HepG2 (cell line): Measurements from ENCODE around the gene SBK3. TPM values are rescaled to one million over a fixed set of nuclear protein-coding genes. Genes with fewer than 3 reads are reported as not detected.

Experiments used
- ATAC-seq: fragments of 200-7000 bp; cut with Tn5 transposase; 3 replicates; pipeline ENCODE4 v1.9.1; 2020; ENCODE audit warnings: mild to moderate bottlenecking, moderate library complexity
- BruUV-seq: library from RNA; stranded (reverse); fragments of 400-500 nt; replicated peaks from 2 replicates; lab custom pipeline; 2021; lab: Mats Ljungman, UMichigan
- CTCF ChIA-PET: fragments of 300-600 bp; formaldehyde crosslinking; extraction: SDS; loops from one replicate; lab custom pipeline; 2021; ENCODE audit warnings: low total read pairs, inconsistent platforms, low intra/inter-chr PET ratio; lab: Yijun Ruan, JAX
- POLR2A ChIA-PET: fragments of 350-600 bp; sonication (Branson Sonifier 250); formaldehyde crosslinking; loops from one replicate; lab custom pipeline; 2020; ENCODE audit warnings: antibody characterized with exemption, inconsistent platforms; lab: Yijun Ruan, JAX
- DNase-seq: peaks from one replicate; pipeline ENCODE4 v3.0.0-alpha.2; 2015; ENCODE audit warnings: low spot score
- FAIRE-seq: peaks from 3 replicates; lab custom pipeline; 2011; peaks lifted over from hg19 to GRCh38; lab: Jason Lieb, UNC
- H2AFZ ChIP-seq: one replicate; pipeline ENCODE4 v1.6.1; 2011; ENCODE audit warnings: low read length, inconsistent platforms
- H3K27ac ChIP-seq: fragments of 300-600 bp; 3 replicates; pipeline ENCODE4 v1.8.0; 2011; ENCODE audit warnings: mixed run types, mild to moderate bottlenecking, mixed read lengths, low read length, inconsistent platforms; ENCODE audit not compliant: insufficient read depth; ENCODE audit errors: extremely low read length
- H3K27me3 ChIP-seq, 2 experiments: fragments of 200-600 bp in 1 of 2; 2 replicates in 1 of 2; 3 replicates in 1 of 2; pipeline versions ENCODE4 v1.6.0 to v1.8.0; 2011; ENCODE audit warnings: low read length in 2 of 2, mild to moderate bottlenecking in 2 of 2, moderate library complexity in 2 of 2, inconsistent platforms in 1 of 2; ENCODE audit not compliant: insufficient read depth in 2 of 2, control insufficient read depth in 1 of 2
- H3K36me3 ChIP-seq, 2 experiments: fragments of 200-600 bp in 1 of 2; replicated peaks in 1 of 2; 2 replicates in 1 of 2; 3 replicates in 1 of 2; pipeline versions ENCODE4 v1.5.1 to v1.8.0; 2011; ENCODE audit warnings: low read length in 2 of 2, inconsistent platforms in 1 of 2; ENCODE audit not compliant: insufficient read depth in 2 of 2, control insufficient read depth in 1 of 2
- H3K4me1 ChIP-seq: 2 replicates; pipeline ENCODE4 v1.5.1; 2012; ENCODE audit warnings: low read length, inconsistent platforms; ENCODE audit not compliant: insufficient read depth
- H3K4me2 ChIP-seq: 2 replicates; pipeline ENCODE4 v1.6.0; 2011; ENCODE audit warnings: low read depth, low read length, inconsistent platforms
- H3K4me3 ChIP-seq, 3 experiments: fragments of 200-600 bp in 1 of 3; sonication (generic), shearing (Covaris generic) in 1 of 3; replicated peaks in 1 of 3; 2 replicates each; pipeline ENCODE4 v1.5.1; 2011 to 2016; ENCODE audit warnings: low read length in 3 of 3, inconsistent platforms in 2 of 3, low read depth in 2 of 3, mild to moderate bottlenecking in 2 of 3, control low read depth in 1 of 3, mixed read lengths in 1 of 3; ENCODE audit not compliant: insufficient read depth in 1 of 3
- H3K79me2 ChIP-seq: one replicate; pipeline ENCODE4 v1.6.1; 2011; ENCODE audit warnings: low read length, inconsistent platforms; ENCODE audit not compliant: insufficient read depth
- H3K9ac ChIP-seq: 2 replicates; pipeline ENCODE4 v1.6.0; 2011; ENCODE audit warnings: mild to moderate bottlenecking, low read depth, low read length, inconsistent platforms; ENCODE audit not compliant: insufficient read depth
- H3K9me3 ChIP-seq: 2 replicates; pipeline ENCODE4 v1.5.1; 2012; ENCODE audit warnings: mild to moderate bottlenecking, low read length
- H4K20me1 ChIP-seq: 2 replicates; pipeline ENCODE4 v1.6.0; 2011; ENCODE audit warnings: inconsistent platforms, mild to moderate bottlenecking, low read length, moderate library complexity; ENCODE audit not compliant: insufficient read depth
- CREB1 ChIP-seq, 2 experiments: fragments of 450-650 bp in 1 of 2; IDR thresholded peaks; 2 replicates each; pipeline ENCODE4 v1.6.1; 2016 to 2017; ENCODE audit warnings: control low read depth in 1 of 2, mild to moderate bottlenecking in 1 of 2, missing compliant biosample characterization in 1 of 2, missing genetic modification characterization in 1 of 2
- ESRRA ChIP-seq: sonication (generic); formaldehyde crosslinking; IDR thresholded peaks from 2 replicates; pipeline ENCODE4 v1.5.1; 2020; ENCODE audit warnings: mild to moderate bottlenecking, low read depth, missing genetic modification reagents
- GLMP ChIP-seq: sonication (generic); formaldehyde crosslinking; IDR thresholded peaks from 2 replicates; pipeline ENCODE4 v1.9.0; 2021; ENCODE audit warnings: missing genetic modification reagents, mild to moderate bottlenecking, borderline replicate concordance
- ISL2 ChIP-seq: sonication (generic); formaldehyde crosslinking; IDR thresholded peaks from 2 replicates; pipeline ENCODE4 v1.5.0; 2020; ENCODE audit warnings: missing genetic modification reagents
- KLF15 ChIP-seq: sonication (generic); formaldehyde crosslinking; IDR thresholded peaks from 2 replicates; pipeline ENCODE4 v1.8.1; 2023; ENCODE audit warnings: borderline replicate concordance, mild to moderate bottlenecking, inconsistent platforms, missing genetic modification reagents, mixed read lengths
- LCORL ChIP-seq, 2 experiments: fragments of 450-650 bp in 1 of 2; sonication (generic) in 1 of 2; formaldehyde crosslinking in 1 of 2; IDR thresholded peaks; 2 replicates each; pipeline versions ENCODE4 v1.5.0 to v1.6.1; 2017 to 2020; ENCODE audit warnings: antibody characterized with exemption in 1 of 2, missing genetic modification reagents in 1 of 2
- MXI1 ChIP-seq: IDR thresholded peaks from 3 replicates; pipeline ENCODE4 v1.6.1; 2012; ENCODE audit warnings: low read depth, low read length, inconsistent platforms, borderline replicate concordance
- RAD21 ChIP-seq: fragments of 450-650 bp; formaldehyde crosslinking; IDR thresholded peaks from 2 replicates; pipeline ENCODE4 v1.5.0; 2020; ENCODE audit warnings: mild to moderate bottlenecking
- SOX6 ChIP-seq, 2 experiments: fragments of 450-650 bp in 1 of 2; sonication (generic) in 1 of 2; formaldehyde crosslinking in 1 of 2; IDR thresholded peaks; 2 replicates each; pipeline versions ENCODE4 v1.4.0 to v1.6.1; 2017 to 2020; ENCODE audit warnings: antibody characterized with exemption in 1 of 2, mild to moderate bottlenecking in 1 of 2, missing genetic modification reagents in 1 of 2
- TSC22D2 ChIP-seq: sonication (generic); formaldehyde crosslinking; IDR thresholded peaks from 2 replicates; pipeline ENCODE4 v1.5.1; 2020; ENCODE audit warnings: missing genetic modification reagents, mild to moderate bottlenecking, borderline replicate concordance
- ZNF282 ChIP-seq: fragments of 450-650 bp; IDR thresholded peaks from 2 replicates; pipeline ENCODE4 v1.6.1; 2018; ENCODE audit not compliant: partially characterized antibody
- ZSCAN9 ChIP-seq: IDR thresholded peaks from 2 replicates; pipeline ENCODE4 v1.6.1; 2016; ENCODE audit warnings: borderline replicate concordance
- WGBS: methylation state at CpG from one replicate; pipeline ENCODE4 v1.1.6; 2017; ENCODE audit warnings: low lambda C conversion rate; 5-methylcytosine and 5-hydroxymethylcytosine counted together
- in situ Hi-C: cut with HindIII; loops from 2 replicates; pipeline ENCODE4 v1.10.0; 2017; ENCODE audit warnings: low pct_unique_long_range_greater_than_20kb; ENCODE audit not compliant: extremely low pct_ligation_motif_present
- intact Hi-C: fragments of 100-400 bp; cut with micrococcal nuclease; formaldehyde crosslinking; loops from one replicate; pipeline ENCODE4 v1.10.0; 2022; ENCODE audit not compliant: unreplicated experiment
- polyA plus RNA-seq, 8 experiments: library from polyadenylated mRNA; depleted of rRNA in 3 of 8; stranded (reverse) in 7 of 8; unstranded in 1 of 8; fragments of >200 nt; fragmentation: Illumina TruSeq in 4 of 8; extraction: Trizol in 4 of 8; gene quantifications; 2 replicates each; pipeline versions ENCODE4 v1.2.1 to v1.2.3, GENCODE V29; 2011 to 2016; ENCODE audit warnings: low read depth in 4 of 8, missing spikeins in 1 of 8, mixed read lengths in 1 of 8; ENCODE audit not compliant: insufficient read depth in 1 of 8
- total RNA-seq, 5 experiments: library from RNA; depleted of rRNA; stranded (reverse); fragments of >200 nt; fragmentation: Illumina TruSeq; extraction: Trizol; gene quantifications; 2 replicates each; pipeline ENCODE4 v1.2.3, GENCODE V29; 2016; ENCODE audit warnings: low read depth in 1 of 5
- TF ChIP-seq, protein P1 (sequence below): sonication (generic); formaldehyde crosslinking; conservative IDR thresholded peaks from 2 replicates; pipeline ENCODE4 v1.8.1; 2023; ENCODE audit warnings: missing genetic modification reagents
- TF ChIP-seq, protein P2 (sequence below): sonication (generic); formaldehyde crosslinking; IDR thresholded peaks from 2 replicates; pipeline ENCODE4 v1.4.0; 2020; ENCODE audit warnings: mild to moderate bottlenecking, missing genetic modification reagents

Gene SBK3
- total and polyA plus RNA-seq, 2 of the 13 experiments (the other 11 are each of a cell fraction or from before 2014, with no cell fraction given), result 0.66 to 0.77 TPM

DNA sequence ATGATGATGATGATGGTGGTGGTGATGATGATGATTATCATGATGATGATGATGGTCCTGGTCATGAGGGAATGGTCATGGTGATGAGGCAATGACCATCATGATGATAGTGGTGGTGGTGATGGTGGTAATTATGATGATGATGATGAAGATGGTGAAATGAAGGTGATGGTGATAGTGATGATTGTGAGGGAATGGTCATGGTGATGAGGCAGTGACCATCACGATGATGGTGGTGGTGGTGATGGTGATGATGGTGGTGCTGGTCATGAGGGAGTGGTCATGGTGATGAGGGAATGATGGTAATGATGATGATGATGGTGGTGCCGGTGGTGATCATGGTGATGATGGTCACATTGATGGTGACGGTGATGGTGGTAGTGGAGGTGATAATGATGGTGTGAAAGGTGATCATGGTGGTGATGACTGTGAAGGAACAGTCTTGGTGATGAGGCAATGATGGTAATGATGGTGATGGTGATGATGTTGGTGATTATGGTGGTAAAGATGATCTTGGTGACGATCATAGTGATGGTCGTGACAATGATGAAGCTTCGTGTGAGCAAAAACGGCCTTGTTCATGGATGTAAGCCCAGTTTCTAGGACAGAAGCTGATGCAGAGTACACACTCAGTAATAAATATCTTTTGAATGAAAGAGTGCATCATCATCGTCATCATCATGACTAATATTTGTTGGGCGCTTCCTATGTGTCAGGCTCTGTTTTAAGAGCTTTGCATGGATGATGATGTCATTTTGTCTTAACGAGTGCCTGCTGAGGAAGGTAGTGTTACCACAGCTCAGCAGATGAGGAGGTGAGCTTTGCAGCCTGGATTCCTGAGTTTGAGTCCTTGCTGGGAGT lies 25.7 kb downstream of the SBK3 start (continued):
- TF ChIP-seq SOX6 (IDR thresholded peaks at IDR 0.05), result 0 out of 2 replicates have a peak, but pooled peaks have one; percentile 47
- TF ChIP-seq SOX6 (CRISPR knock-in tag; IDR thresholded peaks at IDR 0.05), result no peak
- no peak for TF ChIP-seq GLMP (CRISPR knock-in tag)
- TF ChIP-seq ZNF282, result peak; percentile 58
- TF ChIP-seq, protein P1, sequence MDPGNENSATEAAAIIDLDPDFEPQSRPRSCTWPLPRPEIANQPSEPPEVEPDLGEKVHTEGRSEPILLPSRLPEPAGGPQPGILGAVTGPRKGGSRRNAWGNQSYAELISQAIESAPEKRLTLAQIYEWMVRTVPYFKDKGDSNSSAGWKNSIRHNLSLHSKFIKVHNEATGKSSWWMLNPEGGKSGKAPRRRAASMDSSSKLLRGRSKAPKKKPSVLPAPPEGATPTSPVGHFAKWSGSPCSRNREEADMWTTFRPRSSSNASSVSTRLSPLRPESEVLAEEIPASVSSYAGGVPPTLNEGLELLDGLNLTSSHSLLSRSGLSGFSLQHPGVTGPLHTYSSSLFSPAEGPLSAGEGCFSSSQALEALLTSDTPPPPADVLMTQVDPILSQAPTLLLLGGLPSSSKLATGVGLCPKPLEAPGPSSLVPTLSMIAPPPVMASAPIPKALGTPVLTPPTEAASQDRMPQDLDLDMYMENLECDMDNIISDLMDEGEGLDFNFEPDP, result no peak
- TF ChIP-seq CREB1 (IDR thresholded peaks at IDR 0.05), result peak; percentile 97
- TF ChIP-seq CREB1 (CRISPR knock-in tag; IDR thresholded peaks at IDR 0.05), result no peak

- peak; percentile 97 for ATAC-seq
- in situ Hi-C loops (loop anchor here (5.0 kb wide), 1 partner anchor 90 kb away; the partner anchor contains the start of gene ZNF865), intact Hi-C loops (loop anchor here (1.0 to 10.0 kb wide), 3 partner anchors 68 to 114 kb away; partner anchors contain the start of gene ZNF579)
- Histone ChIP-seq H3K9ac (peak overlapping the region; percentile 59; the same call in 1 of the 2 replicates), H3K79me2 (no peaks in the 10 kb centered on the region), H2AFZ (no peak overlapping the region), H3K9me3 (no peaks in the 10 kb centered on the region), H3K36me3 (no peaks in the 10 kb centered on the region), H4K20me1 (no peaks in the 10 kb centered on the region), H3K27me3 (peaks cover 0 to 22% of the 10 kb centered on the region in 2 experiments; a peak in 4 of 5 replicates), H3K27ac (no peak overlapping the region), H3K4me1 (peaks cover 4% of the 10 kb centered on the region; the same call in 1 of the 2 replicates), H3K4me2 (peak overlapping the region; percentile 83), H3K4me3 (peak overlapping the region; percentile 47 to 79 (median 68))
- peak; percentile 78 for DNase-seq
- 4% methylated on average over 16 of the region's 61 CpGs for WGBS
- POLR2A ChIA-PET, result interaction anchor here (1.1 to 1.2 kb wide), 2 partner anchors 82 to 89 kb away, joined by 3 to 10 read pairs; partner anchors contain the start of genes FIZ1 and ZNF524
- CTCF ChIA-PET, result interaction anchor here (0.9 to 3.0 kb wide), 5 partner anchors 20 to 115 kb away, joined by 3 to 37 read pairs (median 6); partner anchors contain the start of genes SBK2 and ZNF865
- peak; percentile 84 for FAIRE-seq
- BruUV-seq, result no TSS peak
- TF ChIP-seq RAD21 (CRISPR knock-in tag), result peak; percentile 98
- no peak for TF ChIP-seq LCORL (IDR thresholded peaks at IDR 0.05)
- peak; percentile 67 for TF ChIP-seq LCORL (CRISPR knock-in tag; IDR thresholded peaks at IDR 0.05)
- TF ChIP-seq ZSCAN9 (CRISPR knock-in tag), result no peak
- TF ChIP-seq, protein P2, sequence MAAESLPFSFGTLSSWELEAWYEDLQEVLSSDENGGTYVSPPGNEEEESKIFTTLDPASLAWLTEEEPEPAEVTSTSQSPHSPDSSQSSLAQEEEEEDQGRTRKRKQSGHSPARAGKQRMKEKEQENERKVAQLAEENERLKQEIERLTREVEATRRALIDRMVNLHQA (CRISPR knock-in tag), result no peak
- peak; percentile 88 for TF ChIP-seq ESRRA
- TF ChIP-seq MXI1, result 0 out of 3 replicates have a peak, but pooled peaks have one; percentile 31
- peak; percentile 36; the same call in 1 of the 2 replicates for TF ChIP-seq KLF15
- TF ChIP-seq ISL2 (CRISPR knock-in tag), result peak; percentile 64; the same call in 1 of the 2 replicates
- peak; percentile 54; the same call in 1 of the 2 replicates for TF ChIP-seq TSC22D2 (CRISPR knock-in tag)
Observed at GRCh38 chr19:55516878-55517620, 28.3 kb downstream of the SBK3 start.
